Islet precursor cell (in vitro differentiated cells): ENCODE measurements around the gene ZNF358.

Experiments used
- DNase-seq: peaks from one replicate; pipeline ENCODE4 v3.0.0-alpha.2; 2018

The ZNF358 gene

GRCh38 chr19:7492142-7492541 is 23.8 kb upstream of the ZNF358 start:
- DNase-seq, result no peak

- DNase-seq, result no peak
These were observed 23.3 kb upstream of the ZNF358 start for GRCh38 chr19:7492558-7492957.

- peak; percentile 80 for DNase-seq
These were observed 21.3 kb upstream of the ZNF358 start for GRCh38 chr19:7494416-7495098.

GRCh38 chr19:7497292-7497691 is 18.6 kb upstream of the ZNF358 start:
- DNase-seq, result no peak

- DNase-seq, result peak; percentile 79
These were observed 15.0 kb upstream of the ZNF358 start for GRCh38 chr19:7500811-7501450.

GRCh38 chr19:7502552-7502951 is 13.4 kb upstream of the ZNF358 start:
- DNase-seq, result no peak

GRCh38 chr19:7504684-7505083 is 11.2 kb upstream of the ZNF358 start:
- DNase-seq, result no peak

- DNase-seq, result no peak
These were observed 10.6 kb upstream of the ZNF358 start for GRCh38 chr19:7505288-7505681.

- no peak for DNase-seq
These were observed 10.1 kb upstream of the ZNF358 start for GRCh38 chr19:7505682-7506384.

GRCh38 chr19:7506385-7507328 is 9.2 kb upstream of the ZNF358 start:
- peak; percentile 90 for DNase-seq

GRCh38 chr19:7507884-7508283 is 8.0 kb upstream of the ZNF358 start:
- DNase-seq, result peak; percentile 94

GRCh38 chr19:7509625-7510024 is 6.3 kb upstream of the ZNF358 start:
- peak; percentile 77 for DNase-seq

- peak; percentile 93 for DNase-seq
These were observed 3.5 kb upstream of the ZNF358 start for GRCh38 chr19:7512400-7512851.

- DNase-seq, result no peak
These were observed 1.9 kb upstream of the ZNF358 start for GRCh38 chr19:7513809-7514642.

- no peak for DNase-seq
These were observed 726 bp upstream of the ZNF358 start for GRCh38 chr19:7515110-7515644.

- DNase-seq, result no peak
These were observed 430 bp downstream of the ZNF358 start for GRCh38 chr19:7516333-7516732.

GRCh38 chr19:7516878-7517277 is 975 bp downstream of the ZNF358 start:
- no peak for DNase-seq

- DNase-seq, result no peak
These were observed 3.6 kb downstream of the ZNF358 start for GRCh38 chr19:7519361-7520130.

GRCh38 chr19:7520131-7521051 is 4.5 kb downstream of the ZNF358 start:
- no peak for DNase-seq
